ENCODE data around the gene PIK3R1. TPM values are rescaled to one million over a fixed set of nuclear protein-coding genes. Genes with fewer than 3 reads are reported as not detected.

PIK3R1 gene
- total and polyA plus RNA-seq, 10 donors = 4.9 to 200 (median 108) TPM

DNA sequence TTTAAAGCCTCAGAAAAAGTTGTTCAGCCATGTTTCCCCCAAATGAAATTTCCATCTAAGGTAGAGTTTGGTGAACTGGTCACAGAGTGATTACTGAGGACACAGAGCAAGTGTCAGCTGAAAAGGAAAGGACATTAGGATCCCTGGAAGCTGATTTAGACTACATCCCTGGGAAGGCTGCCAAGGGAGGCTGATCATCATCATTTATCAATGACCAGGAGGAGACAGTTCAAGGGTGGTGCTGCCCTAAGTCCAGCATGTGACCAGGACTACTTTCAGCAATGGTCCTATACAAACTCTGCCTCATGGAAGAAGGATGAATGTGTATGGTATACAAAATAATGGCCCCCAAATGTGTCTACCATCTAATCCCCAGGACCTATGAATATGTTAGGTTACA, 120.6 kb downstream of the PIK3R1 start:
- DNase-seq = no peak
- intact Hi-C loops (cut with DNase I; ENCODE audit: low total_unique reads) = no loop called here
- Histone ChIP-seq H3K27me3 (replicated peaks in 1 of 7) (no peaks in the 10 kb centered on the region), H3K4me3 (no peak overlapping the region), H3K9me3 (no peaks in the 10 kb centered on the region), H3K4me1 (peaks cover 5 to 20% (median 17%) of the 10 kb centered on the region in 6 donors), H3K36me3 (no peaks in the 10 kb centered on the region), H3K27ac (no peak overlapping the region)
- no peak for TF ChIP-seq POLR2A (IDR thresholded peaks at IDR 0.05)
- TF ChIP-seq POLR2AphosphoS5 (IDR thresholded peaks at IDR 0.05) = no peak
- TF ChIP-seq, protein P1, sequence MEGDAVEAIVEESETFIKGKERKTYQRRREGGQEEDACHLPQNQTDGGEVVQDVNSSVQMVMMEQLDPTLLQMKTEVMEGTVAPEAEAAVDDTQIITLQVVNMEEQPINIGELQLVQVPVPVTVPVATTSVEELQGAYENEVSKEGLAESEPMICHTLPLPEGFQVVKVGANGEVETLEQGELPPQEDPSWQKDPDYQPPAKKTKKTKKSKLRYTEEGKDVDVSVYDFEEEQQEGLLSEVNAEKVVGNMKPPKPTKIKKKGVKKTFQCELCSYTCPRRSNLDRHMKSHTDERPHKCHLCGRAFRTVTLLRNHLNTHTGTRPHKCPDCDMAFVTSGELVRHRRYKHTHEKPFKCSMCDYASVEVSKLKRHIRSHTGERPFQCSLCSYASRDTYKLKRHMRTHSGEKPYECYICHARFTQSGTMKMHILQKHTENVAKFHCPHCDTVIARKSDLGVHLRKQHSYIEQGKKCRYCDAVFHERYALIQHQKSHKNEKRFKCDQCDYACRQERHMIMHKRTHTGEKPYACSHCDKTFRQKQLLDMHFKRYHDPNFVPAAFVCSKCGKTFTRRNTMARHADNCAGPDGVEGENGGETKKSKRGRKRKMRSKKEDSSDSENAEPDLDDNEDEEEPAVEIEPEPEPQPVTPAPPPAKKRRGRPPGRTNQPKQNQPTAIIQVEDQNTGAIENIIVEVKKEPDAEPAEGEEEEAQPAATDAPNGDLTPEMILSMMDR (IDR thresholded peaks at IDR 0.05 in 8 of 11, conservative IDR thresholded peaks at IDR 0.05 in 3 of 11) = no peak

DNA sequence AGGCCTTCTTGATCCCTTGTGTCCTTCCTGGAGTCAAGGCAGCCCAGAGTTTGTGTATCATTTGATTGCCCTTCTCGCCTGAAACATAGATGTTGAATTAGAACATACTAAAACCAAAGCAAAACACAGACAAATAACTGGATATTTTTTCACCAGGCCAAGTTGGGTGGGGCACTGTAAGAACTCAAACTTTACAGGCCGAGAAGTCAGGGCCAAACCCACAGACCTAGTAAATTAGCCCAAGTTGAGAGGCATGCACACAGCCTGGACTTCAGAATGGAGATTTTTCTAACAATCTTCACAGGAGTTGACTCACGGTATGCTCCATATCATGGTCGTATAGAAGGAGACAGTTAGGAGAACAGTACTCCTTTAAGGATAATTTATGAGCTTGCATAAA, 121.7 kb downstream of the PIK3R1 start:
- Histone ChIP-seq H3K27me3 (replicated peaks in 1 of 7) (no peaks in the 10 kb centered on the region), H3K27ac (no peak overlapping the region), H3K4me3 (no peak overlapping the region), H3K36me3 (no peaks in the 10 kb centered on the region), H3K9me3 (no peaks in the 10 kb centered on the region), H3K4me1 (peaks cover 2 to 10% (median 6%) of the 10 kb centered on the region in 6 donors)
- DNase-seq = no peak
- intact Hi-C loops (cut with DNase I; ENCODE audit: low total_unique reads) = no loop called here
- 87 to 94% (median 89%) methylated on average over 4 of the region's 4 CpGs for WGBS, 5 donors
- TF ChIP-seq POLR2A (IDR thresholded peaks at IDR 0.05) (no peak), POLR2AphosphoS5 (IDR thresholded peaks at IDR 0.05) (no peak)
- TF ChIP-seq, protein P1 (IDR thresholded peaks at IDR 0.05 in 8 of 11, conservative IDR thresholded peaks at IDR 0.05 in 3 of 11) = no peak

DNA sequence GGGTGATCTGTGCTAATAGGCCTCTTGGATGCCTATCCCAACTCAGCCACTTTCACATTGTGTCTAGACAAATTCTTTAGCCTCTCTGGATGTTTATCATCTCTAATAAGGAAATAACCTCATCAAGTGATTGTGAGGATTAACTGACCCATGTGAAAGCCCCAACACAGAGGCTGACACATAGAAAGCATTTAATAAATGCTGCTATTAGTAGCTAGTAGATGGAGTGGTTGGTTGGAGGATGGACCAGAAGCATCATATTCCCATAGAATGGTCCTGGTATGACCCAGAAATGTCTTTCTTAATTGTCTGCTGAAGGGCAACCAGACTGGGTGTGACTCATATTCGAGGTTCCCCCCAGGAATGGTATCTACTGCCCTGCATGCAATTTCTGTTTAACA, 124.4 kb downstream of the PIK3R1 start:
- H3K4me3 ChIP-seq = no peak overlapping the region
- DNase-seq = no peak
- H3K36me3 ChIP-seq = no peaks in the 10 kb centered on the region
- intact Hi-C loops (cut with DNase I; ENCODE audit: low total_unique reads) = no loop called here
- H3K27ac ChIP-seq = no peak overlapping the region
- H3K4me1 ChIP-seq = peaks cover 0 to 9% (median 0%) of the 10 kb centered on the region in 6 donors
- H3K9me3 ChIP-seq = no peaks in the 10 kb centered on the region
- H3K27me3 ChIP-seq (replicated peaks in 1 of 7) = no peaks in the 10 kb centered on the region
- TF ChIP-seq POLR2A (IDR thresholded peaks at IDR 0.05) (no peak), POLR2AphosphoS5 (IDR thresholded peaks at IDR 0.05) (no peak)
- TF ChIP-seq, protein P1 (IDR thresholded peaks at IDR 0.05 in 8 of 11, conservative IDR thresholded peaks at IDR 0.05 in 3 of 11) = no peak
- 69 to 97% (median 79%) methylated on average over 1 of the region's 1 CpG for WGBS, 5 donors

DNA sequence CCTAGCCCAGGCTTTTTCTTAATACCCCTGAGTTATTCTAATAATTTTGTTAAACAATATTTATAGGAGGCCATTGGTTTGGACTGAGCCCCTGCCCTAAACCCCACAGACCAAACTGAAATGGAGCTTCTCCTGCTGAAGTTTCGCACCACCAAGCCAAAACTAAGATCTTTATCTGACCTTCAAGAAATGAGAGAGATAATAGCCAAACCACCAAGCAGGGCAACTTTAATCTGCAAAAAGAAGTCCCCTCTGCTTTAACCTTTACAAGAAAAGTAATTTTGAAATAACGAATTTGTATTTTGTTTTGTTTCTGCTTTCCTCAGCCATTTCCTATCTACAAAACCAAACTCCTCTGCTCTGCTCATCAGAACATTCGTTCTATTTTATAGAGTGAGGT, 125.5 kb downstream of the PIK3R1 start:
- WGBS, 5 donors = 81 to 89% (median 83%) methylated on average over 3 of the region's 3 CpGs
- no peak for DNase-seq
- no peaks in the 10 kb centered on the region for H3K36me3 ChIP-seq
- no peak for TF ChIP-seq POLR2A (IDR thresholded peaks at IDR 0.05)
- H3K27ac ChIP-seq = no peak overlapping the region
- H3K4me1 ChIP-seq = peaks cover 0 to 9% (median 0%) of the 10 kb centered on the region in 6 donors
- no peaks in the 10 kb centered on the region for H3K27me3 ChIP-seq (replicated peaks in 1 of 7)
- no peaks in the 10 kb centered on the region for H3K9me3 ChIP-seq
- H3K4me3 ChIP-seq = no peak overlapping the region
- intact Hi-C loops (cut with DNase I; ENCODE audit: low total_unique reads) = no loop called here

DNA sequence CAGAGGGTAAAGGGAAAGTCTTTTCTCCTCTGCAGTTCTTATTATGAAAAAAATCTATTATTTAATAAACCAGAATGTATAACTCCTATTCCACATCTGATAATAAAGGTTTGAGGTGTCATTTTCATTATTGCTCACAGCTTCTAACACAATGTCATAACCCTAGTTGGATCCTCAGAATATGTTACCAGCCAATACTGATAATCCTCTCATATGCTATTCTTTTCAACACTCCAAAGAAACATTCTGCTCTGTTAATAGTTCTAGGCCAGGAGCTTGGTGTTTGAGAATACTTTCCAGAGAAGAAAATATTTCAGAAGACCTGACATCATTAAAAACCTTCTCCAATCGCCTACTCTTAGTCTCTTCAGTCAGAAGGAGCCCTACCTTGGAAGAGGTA, 127.1 kb downstream of the PIK3R1 start:
- TF ChIP-seq, protein P1 (IDR thresholded peaks at IDR 0.05 in 8 of 11, conservative IDR thresholded peaks at IDR 0.05 in 3 of 11) = no peak
- no peak for TF ChIP-seq POLR2A (IDR thresholded peaks at IDR 0.05)
- 91 to 100% (median 97%) methylated on average over 1 of the region's 1 CpG for WGBS, 5 donors

More for the DNA sequence above, 127.1 kb downstream of the PIK3R1 start:
- no peak for DNase-seq
- Histone ChIP-seq H3K36me3 (no peaks in the 10 kb centered on the region), H3K27me3 (replicated peaks in 1 of 7) (no peaks in the 10 kb centered on the region), H3K4me1 (peaks cover 0 to 13% (median 0%) of the 10 kb centered on the region in 6 donors), H3K9me3 (no peaks in the 10 kb centered on the region), H3K4me3 (no peak overlapping the region), H3K27ac (no peak overlapping the region)
- intact Hi-C loops (cut with DNase I; ENCODE audit: low total_unique reads) = no loop called here
